Astrocyte of the hippocampus (primary cell): ENCODE results near the gene NLRP7.
"Not testable (repeated sequence)": the region's sequence is repeated elsewhere in the genome, so short reads cannot be mapped to it uniquely, and the experiment has no call there.

Experiments used
- DNase-seq: peaks from one replicate; pipeline ENCODE4 v3.0.0; 2011; ENCODE audit warnings: low read depth, low spot score

The NLRP7 gene

GRCh38 chr19:54947381-54947780, at the start of gene NLRP7:
TSS of gene NLRP7 (minus strand) at chr19:54947530.
- no peak for DNase-seq

- DNase-seq = no peak
Measured at GRCh38 chr19:54995561-54995960, 48.2 kb upstream of the NLRP7 start.

GRCh38 chr19:54989531-54989930, 42.2 kb upstream of the NLRP7 start:
- not testable (repeated sequence) for DNase-seq

GRCh38 chr19:54982562-54982961, 35.2 kb upstream of the NLRP7 start:
- DNase-seq = not testable (repeated sequence)

- DNase-seq = not testable (repeated sequence)
Measured at GRCh38 chr19:54973229-54974090, 26.1 kb upstream of the NLRP7 start.

- not testable (repeated sequence) for DNase-seq
Measured at GRCh38 chr19:54971446-54971845, 24.1 kb upstream of the NLRP7 start.

- no peak for DNase-seq
Measured at GRCh38 chr19:54969647-54970046, 22.3 kb upstream of the NLRP7 start.

- DNase-seq = no peak
Measured at GRCh38 chr19:54967611-54968010, 20.3 kb upstream of the NLRP7 start.

- not testable (repeated sequence) for DNase-seq
Measured at GRCh38 chr19:54965055-54965454, 17.7 kb upstream of the NLRP7 start.

GRCh38 chr19:54959840-54960239, 12.5 kb upstream of the NLRP7 start:
- DNase-seq = no peak

- peak; percentile 2 for DNase-seq
Measured at GRCh38 chr19:54955376-54955775, 8.0 kb upstream of the NLRP7 start.

GRCh38 chr19:54953345-54953713, 6.0 kb upstream of the NLRP7 start:
- DNase-seq = not testable (repeated sequence)

GRCh38 chr19:54952591-54953344, 5.4 kb upstream of the NLRP7 start:
- DNase-seq = peak; percentile 66

- DNase-seq = not testable (repeated sequence)
Measured at GRCh38 chr19:54950580-54950979, 3.2 kb upstream of the NLRP7 start.

GRCh38 chr19:54949412-54949811, 2.1 kb upstream of the NLRP7 start:
- no peak for DNase-seq

- DNase-seq = not testable (repeated sequence)
Measured at GRCh38 chr19:54943772-54944361, 3.5 kb downstream of the NLRP7 start.

GRCh38 chr19:54939538-54939937, 7.8 kb downstream of the NLRP7 start:
- DNase-seq = not testable (repeated sequence)

- no peak for DNase-seq
Measured at GRCh38 chr19:54938906-54939305, 8.4 kb downstream of the NLRP7 start.

- DNase-seq = no peak
Measured at GRCh38 chr19:54937926-54938325, 9.4 kb downstream of the NLRP7 start.

- DNase-seq = no peak
Measured at GRCh38 chr19:54928299-54928698, 19.0 kb downstream of the NLRP7 start.

GRCh38 chr19:54923276-54923675, 24.1 kb downstream of the NLRP7 start:
- no peak for DNase-seq

GRCh38 chr19:54921082-54921481, 26.2 kb downstream of the NLRP7 start:
- DNase-seq = no peak
